ENCODE measurements around the gene CCDC102B.

- TF ChIP-seq, protein P1, sequence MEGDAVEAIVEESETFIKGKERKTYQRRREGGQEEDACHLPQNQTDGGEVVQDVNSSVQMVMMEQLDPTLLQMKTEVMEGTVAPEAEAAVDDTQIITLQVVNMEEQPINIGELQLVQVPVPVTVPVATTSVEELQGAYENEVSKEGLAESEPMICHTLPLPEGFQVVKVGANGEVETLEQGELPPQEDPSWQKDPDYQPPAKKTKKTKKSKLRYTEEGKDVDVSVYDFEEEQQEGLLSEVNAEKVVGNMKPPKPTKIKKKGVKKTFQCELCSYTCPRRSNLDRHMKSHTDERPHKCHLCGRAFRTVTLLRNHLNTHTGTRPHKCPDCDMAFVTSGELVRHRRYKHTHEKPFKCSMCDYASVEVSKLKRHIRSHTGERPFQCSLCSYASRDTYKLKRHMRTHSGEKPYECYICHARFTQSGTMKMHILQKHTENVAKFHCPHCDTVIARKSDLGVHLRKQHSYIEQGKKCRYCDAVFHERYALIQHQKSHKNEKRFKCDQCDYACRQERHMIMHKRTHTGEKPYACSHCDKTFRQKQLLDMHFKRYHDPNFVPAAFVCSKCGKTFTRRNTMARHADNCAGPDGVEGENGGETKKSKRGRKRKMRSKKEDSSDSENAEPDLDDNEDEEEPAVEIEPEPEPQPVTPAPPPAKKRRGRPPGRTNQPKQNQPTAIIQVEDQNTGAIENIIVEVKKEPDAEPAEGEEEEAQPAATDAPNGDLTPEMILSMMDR (conservative IDR thresholded peaks at IDR 0.05; ENCODE audit: low read depth, low read length), result no peak
- no peak for TF ChIP-seq EZH2 (IDR thresholded peaks at IDR 0.05; ENCODE audit: low read length, unreplicated experiment)
These were observed 195.0 kb downstream of the CCDC102B start for GRCh38 chr18:68992719-68993482.
